ENCODE data around the gene NBAS.
"Not testable (repeated sequence)": the region's sequence is repeated elsewhere in the genome, so short reads cannot be mapped to it uniquely, and the experiment has no call there.

Gene NBAS

DNA sequence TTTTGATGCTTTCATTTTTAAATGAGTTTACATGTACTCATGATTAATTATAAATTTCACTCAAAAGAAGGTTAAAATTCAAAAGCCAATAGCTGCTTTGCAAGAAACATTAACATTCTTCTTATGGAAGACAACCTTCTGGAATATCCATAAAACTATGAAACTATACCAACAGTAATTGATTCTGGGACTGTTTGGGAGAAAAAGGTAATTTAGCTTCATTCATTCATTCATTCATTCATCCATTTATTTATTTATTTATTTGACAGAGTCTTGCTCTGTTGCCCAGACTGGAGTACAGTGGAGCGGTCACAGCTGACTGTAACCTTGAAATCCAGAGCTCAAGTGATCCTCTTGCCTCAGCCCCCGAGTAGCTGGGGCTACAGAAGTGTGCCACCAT, 110.3 kb downstream of the NBAS start:
- TF ChIP-seq, protein P1, sequence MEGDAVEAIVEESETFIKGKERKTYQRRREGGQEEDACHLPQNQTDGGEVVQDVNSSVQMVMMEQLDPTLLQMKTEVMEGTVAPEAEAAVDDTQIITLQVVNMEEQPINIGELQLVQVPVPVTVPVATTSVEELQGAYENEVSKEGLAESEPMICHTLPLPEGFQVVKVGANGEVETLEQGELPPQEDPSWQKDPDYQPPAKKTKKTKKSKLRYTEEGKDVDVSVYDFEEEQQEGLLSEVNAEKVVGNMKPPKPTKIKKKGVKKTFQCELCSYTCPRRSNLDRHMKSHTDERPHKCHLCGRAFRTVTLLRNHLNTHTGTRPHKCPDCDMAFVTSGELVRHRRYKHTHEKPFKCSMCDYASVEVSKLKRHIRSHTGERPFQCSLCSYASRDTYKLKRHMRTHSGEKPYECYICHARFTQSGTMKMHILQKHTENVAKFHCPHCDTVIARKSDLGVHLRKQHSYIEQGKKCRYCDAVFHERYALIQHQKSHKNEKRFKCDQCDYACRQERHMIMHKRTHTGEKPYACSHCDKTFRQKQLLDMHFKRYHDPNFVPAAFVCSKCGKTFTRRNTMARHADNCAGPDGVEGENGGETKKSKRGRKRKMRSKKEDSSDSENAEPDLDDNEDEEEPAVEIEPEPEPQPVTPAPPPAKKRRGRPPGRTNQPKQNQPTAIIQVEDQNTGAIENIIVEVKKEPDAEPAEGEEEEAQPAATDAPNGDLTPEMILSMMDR (IDR thresholded peaks at IDR 0.05; ENCODE audit: control extremely low read depth, extremely low read depth, low read depth, missing control alignments) = no peak
- ChIA-PET CTCF (no interaction called here), POLR2A (no interaction called here)
- DNase-seq (ENCODE audit: extremely low spot score) = no peak

DNA sequence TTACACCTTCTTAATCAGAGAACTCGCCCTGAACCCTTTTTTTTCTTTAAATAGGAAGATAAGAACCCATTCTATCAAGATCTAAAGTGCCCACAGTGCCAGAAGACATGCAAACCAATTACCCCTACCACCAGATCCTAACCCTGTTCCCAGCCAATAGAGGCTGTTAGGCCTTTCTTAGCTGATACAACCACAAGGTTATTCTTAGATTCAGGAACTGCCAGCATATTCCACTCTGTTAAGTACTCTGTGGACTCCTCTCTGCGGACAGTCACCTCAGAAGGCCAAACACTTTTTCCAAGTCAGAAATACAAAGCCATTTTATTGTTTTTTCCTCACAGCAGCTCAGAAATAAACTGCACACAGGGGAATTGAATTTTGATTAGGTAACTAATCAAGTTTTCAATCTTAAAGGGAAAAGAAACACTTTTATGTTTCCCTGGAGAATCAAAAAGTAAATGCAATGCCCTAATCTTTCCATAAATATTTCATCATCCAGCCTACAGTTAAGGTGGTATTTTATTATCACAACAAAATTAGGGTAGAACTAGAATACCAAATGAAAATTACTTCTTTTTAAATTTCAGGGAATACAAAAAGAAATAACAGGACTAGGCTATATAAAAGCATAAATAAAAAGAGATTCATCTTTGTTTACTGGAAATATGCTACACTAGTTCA, 111.4 kb downstream of the NBAS start:
- DNase-seq (ENCODE audit: extremely low spot score) = no peak
- ChIA-PET POLR2A (no interaction called here), CTCF (no interaction called here)
- TF ChIP-seq, protein P1 (IDR thresholded peaks at IDR 0.05; ENCODE audit: control extremely low read depth, extremely low read depth, low read depth, missing control alignments) = no peak

DNA sequence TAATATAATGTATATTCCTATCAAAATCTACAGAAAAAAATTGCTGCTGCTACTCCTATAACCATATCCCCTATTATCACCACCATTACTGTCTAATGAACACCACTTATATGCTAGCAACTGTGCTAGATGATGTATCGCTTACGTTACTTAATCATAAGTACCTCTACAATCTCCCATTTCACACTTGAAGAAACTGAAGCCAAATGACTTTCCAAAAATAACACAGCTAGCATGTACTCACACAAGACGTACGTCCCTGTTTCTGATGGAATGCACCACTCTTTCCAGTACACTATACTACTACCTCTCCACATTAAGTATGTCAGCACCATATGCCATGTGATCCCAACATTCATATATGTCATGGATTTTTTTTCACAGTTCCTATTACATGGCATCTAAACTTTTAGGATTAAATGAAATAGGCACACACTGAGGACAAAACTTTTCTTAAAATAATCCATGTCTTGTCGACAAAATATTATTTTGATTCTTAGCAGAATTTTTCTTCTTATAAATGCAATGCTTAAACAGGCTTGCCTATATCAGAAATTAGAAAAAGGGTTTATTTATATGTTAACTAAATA, 112.8 kb downstream of the NBAS start:
- POLR2A ChIA-PET = no interaction called here
- CTCF ChIA-PET = interaction anchor here (0.6 kb wide), 1 partner anchor 12 kb away, joined by 3 read pairs; no protein-coding TSS in a partner anchor
- TF ChIP-seq, protein P1 (IDR thresholded peaks at IDR 0.05; ENCODE audit: control extremely low read depth, extremely low read depth, low read depth, missing control alignments) = no peak
- no peak for DNase-seq (ENCODE audit: extremely low spot score)

DNA sequence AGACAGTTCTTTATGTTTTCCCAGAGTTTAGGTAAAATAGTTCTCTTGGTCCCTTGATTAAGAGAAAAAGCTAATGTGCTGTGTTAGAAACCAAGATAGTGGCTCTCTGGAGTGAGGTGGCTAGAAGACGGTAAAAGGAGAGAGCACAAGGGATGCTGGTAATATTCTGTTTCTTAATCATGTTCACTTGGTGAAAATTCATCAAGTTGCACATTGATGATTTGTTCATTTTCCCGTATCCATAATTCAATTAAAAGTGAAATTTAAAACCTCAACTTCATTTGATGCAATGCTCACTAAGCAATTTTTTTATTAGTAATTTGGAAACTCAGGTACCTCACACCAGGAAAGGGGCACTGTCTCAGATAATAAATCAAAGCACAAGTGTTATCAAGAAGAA, 113.8 kb downstream of the NBAS start:
- ChIA-PET CTCF (no interaction called here), POLR2A (no interaction called here)
- TF ChIP-seq, protein P1 (IDR thresholded peaks at IDR 0.05; ENCODE audit: control extremely low read depth, extremely low read depth, low read depth, missing control alignments) = no peak
- DNase-seq (ENCODE audit: extremely low spot score) = no peak

DNA sequence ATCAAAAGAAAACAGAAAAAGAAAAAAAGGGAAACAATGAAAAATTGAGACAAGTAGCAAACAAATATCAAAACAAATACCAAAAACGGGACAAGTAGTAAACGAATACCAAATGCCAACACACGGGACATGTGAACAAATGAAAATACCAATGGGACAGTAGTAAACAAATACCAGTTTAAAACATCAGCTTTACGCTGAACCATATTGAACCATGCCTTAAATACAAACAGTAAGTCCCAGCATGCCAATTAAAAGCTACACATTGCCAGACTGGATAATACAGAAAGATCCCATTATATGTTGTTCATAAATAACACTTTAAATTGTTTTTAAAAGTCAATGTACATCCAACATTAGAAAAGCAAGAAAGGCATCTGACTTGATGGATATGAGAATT, 114.2 kb downstream of the NBAS start:
- POLR2A ChIA-PET = no interaction called here
- CTCF ChIA-PET = no interaction called here
- no peak for DNase-seq (ENCODE audit: extremely low spot score)
- TF ChIP-seq, protein P1 (IDR thresholded peaks at IDR 0.05; ENCODE audit: control extremely low read depth, extremely low read depth, low read depth, missing control alignments) = no peak

DNA sequence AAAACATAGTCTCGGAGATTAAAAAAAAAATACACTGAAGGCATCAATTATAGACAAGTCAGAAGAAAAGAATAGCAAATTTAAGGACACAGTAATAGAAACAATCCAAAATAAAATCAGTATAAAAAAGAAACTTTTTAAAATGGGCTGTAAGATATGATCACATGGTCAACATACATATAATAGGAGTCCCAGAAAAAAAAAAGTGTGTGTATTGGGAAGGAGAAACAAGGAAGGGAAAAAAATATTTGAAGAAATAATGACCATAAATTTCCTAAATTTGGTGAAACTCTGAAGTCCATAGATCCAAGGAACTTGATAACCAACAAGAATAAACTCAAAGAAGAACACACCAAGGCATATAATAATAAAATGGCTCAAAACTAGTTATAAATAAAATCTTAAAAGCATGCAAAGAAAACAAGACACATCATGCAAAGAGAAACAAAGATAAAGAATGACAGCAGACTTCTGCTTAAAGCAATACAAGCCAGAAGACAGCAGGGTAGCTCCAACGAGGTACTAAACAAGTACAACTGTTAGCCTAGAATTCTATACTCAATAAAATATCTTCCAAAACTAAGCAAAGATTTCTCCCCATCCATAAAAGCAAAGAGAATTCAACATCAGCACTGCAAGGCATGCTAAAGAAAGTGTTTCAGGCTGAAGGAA, 115.1 kb downstream of the NBAS start:
- CTCF ChIA-PET = no interaction called here

DNA sequence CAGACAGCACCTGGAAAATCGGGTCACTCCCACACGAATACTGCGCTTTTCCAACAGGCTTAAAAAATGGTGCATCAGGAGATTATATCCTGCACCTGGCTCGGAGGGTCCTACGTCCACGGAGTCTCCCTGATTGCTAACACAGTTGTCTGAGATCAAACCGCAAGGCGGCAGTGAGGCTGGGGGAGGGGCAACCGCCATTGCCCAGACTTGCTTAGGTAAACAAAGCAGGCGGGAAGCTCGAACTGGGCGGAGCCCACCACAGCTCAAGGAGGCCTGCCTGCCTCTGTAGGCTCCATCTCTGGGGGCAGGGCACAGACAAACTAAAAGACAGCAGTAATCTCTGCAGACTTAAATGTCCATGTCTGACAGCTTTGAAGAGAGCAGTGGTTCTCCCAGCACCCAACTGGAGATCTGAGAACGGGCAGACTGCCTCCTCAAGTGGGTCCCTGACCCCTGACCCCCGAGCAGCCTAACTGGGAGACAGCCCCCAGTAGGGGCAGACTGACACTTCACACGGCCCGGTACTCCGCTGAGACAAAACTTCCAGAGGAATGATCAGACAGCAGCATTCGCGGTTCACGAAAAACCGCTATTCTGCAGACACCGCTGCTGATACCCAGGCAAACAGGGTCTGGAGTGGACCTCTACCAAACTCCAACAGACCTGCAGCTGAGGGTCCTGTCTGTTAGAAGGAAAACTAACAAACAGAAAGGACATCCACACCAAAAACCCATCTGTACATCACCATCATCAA, 121.2 kb downstream of the NBAS start:
- POLR2A ChIA-PET; CTCF ChIA-PET; DNase-seq (ENCODE audit: extremely low spot score): not testable (repeated sequence)

More for the DNA sequence above, 115.1 kb downstream of the NBAS start:
- no peak for DNase-seq (ENCODE audit: extremely low spot score)
- POLR2A ChIA-PET = no interaction called here
- TF ChIP-seq, protein P1 (IDR thresholded peaks at IDR 0.05; ENCODE audit: control extremely low read depth, extremely low read depth, low read depth, missing control alignments) = no peak

- DNase-seq (ENCODE audit: extremely low spot score); POLR2A ChIA-PET: not testable (repeated sequence)
- CTCF ChIA-PET = interaction anchor here (1.2 kb wide), 1 partner anchor 29 kb away, joined by 3 read pairs; no protein-coding TSS in a partner anchor
These were observed 121.8 kb downstream of the NBAS start for GRCh38 chr2:15439366-15439765.

All from GM10248 (cell line).